GM19351 (cell line): Measurements from ENCODE around the gene PARP8.
"Not testable (repeated sequence)": the region's sequence is repeated elsewhere in the genome, so short reads cannot be mapped to it uniquely, and the experiment has no call there.

ENCODE experiments used
- ATAC-seq: cut with Tn5 transposase; IDR thresholded peaks from one replicate; pipeline ENCODE4 v1.9.1; 2021; ENCODE audit warnings: mild to moderate bottlenecking, moderate library complexity; ENCODE audit not compliant: unreplicated experiment

PARP8 gene

GRCh38 chr5:50766967-50767366 lies 100.5 kb downstream of the PARP8 start:
- no peak for ATAC-seq

GRCh38 chr5:50767588-50767987 lies 101.2 kb downstream of the PARP8 start:
- ATAC-seq, result peak; percentile 72

- no peak for ATAC-seq
Observed at GRCh38 chr5:50768634-50769033, 102.2 kb downstream of the PARP8 start.

- no peak for ATAC-seq
Observed at GRCh38 chr5:50770441-50770840, 104.0 kb downstream of the PARP8 start.

DNA sequence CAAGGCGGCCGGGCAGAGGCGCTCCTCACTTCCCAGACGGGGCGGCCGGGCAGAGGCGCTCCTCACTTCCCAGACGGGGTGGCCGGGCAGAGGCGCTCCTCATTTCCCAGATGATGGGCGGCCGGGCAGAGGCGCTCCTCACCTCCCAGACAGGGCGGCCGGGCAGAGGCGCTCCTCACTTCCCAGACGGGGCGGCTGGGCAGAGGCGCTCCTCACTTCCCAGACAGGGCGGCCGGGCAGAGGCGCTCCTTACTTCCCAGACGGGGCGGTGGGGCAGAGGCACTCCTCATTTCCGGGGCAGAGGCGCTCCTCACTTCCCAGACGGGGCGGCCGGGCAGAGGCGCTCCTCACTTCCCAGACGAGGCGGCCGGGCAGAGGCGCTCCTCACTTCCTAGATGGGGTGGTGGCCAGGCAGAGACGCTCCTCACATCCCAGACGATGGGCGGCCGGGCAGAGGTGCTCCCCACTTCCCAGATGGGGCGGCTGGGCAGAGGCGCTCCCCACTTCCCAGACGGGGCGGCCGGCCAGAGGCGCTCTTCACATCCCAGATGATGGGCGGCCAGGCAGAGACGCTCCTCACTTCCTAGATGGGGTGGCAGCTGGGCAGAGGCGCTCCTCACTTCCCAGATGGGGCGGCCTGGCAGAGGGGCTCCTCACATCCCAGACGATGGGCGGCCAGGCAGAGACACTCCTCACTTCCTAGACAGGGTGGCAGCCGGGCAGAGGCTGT lies 108.2 kb downstream of the PARP8 start:
- ATAC-seq, result not testable (repeated sequence)

GRCh38 chr5:50786073-50786472 lies 119.6 kb downstream of the PARP8 start:
- ATAC-seq, result no peak

- ATAC-seq, result no peak
Observed at GRCh38 chr5:50791813-50792212, 125.4 kb downstream of the PARP8 start.

DNA sequence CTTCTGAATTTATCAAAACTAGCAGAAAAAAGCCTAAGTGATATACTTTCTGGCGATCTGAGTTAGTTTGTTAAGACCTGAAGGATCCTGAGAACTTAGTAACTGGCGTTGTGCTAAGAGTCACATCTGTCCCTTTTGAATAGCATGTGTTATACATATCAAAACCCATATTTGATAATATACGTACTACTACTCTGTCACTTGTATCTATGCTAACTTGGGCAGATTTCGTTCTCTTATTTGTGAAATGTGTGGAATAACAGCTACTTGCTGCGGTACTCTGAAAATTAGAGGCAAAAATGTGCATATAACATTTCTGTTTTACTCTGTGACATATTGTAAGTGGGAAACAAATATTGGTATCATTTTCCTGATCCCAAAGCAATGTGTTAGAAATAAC lies 126.4 kb downstream of the PARP8 start:
- no peak for ATAC-seq

GRCh38 chr5:50794812-50795211 lies 128.4 kb downstream of the PARP8 start:
- ATAC-seq, result no peak

DNA sequence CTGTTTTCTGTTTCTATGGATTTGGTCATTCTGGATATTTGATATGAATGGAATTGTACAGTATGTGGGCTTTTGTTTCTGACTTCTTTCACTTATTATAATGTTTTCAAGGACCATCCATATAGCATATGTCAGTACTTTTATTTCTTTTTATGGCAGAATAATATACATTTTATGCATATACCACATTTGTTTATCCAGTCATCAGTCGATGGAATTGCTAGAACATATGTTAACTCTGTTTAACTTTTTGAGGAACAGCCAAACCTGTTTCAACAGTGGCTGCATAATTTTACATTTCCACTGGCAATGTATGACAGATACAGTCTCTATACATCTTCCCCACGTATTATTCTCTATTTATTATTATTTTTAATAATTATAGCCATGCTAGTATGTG lies 131.6 kb downstream of the PARP8 start:
- ATAC-seq, result no peak

DNA sequence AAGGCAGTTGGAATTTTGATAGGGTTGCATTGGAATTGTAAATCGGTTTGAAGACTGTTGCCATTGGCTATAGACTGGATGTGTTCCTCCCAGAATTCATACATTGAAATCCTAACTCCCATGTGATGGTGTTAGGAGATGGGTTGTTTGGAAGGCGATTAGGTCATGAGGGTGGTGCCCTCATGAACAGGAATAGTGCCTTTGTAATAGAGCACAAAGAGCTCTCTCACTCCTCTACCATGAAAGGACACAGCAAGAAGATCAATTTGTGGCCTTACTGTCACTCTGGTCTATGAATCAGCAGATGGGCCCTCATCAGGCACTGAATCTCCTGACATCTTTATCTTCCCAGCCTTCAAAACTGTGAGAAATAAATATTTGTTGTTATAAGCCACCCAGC lies 133.2 kb downstream of the PARP8 start:
- ATAC-seq, result no peak

DNA sequence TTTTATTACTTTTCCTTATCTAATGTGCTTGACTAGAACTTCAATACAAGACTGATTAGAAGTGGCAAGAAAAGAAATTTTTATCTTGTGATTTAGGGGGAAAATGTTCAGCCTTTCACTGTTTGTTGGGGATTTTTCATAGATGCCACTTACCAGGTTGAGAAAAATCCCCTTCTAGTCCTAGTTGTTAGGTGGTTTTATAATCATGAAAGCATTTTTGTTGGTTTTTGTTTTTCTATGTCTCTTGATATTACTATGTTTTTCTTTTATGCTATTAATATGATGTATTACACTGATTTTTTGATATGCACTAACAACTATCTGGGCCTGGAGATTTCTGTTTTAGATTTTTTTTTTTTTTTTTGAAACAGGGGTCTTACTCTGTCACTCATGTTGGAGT lies 134.0 kb downstream of the PARP8 start:
- ATAC-seq, result no peak

GRCh38 chr5:50807661-50808060 lies 141.2 kb downstream of the PARP8 start:
- ATAC-seq, result no peak

DNA sequence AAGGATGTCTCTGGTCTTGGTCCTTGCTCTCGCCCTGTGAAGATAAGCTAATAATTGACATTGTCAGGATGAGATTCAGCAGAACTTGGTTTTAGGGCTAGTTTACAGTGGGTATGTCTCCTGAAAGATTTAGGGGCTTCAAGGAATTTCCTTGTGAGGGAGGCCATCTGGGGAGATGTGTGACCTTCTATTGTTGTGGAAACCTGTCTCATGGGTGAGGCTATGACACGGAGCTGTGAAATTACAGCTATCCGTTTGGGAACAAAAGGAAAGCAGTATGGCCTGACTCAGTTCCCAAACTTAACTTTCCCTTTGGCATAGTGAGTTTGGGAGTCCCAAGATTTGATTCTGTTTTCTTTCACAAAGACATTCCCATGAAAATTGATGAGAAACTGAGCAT lies 142.0 kb downstream of the PARP8 start:
- ATAC-seq, result no peak

GRCh38 chr5:50811746-50812145 lies 145.3 kb downstream of the PARP8 start:
- ATAC-seq, result not testable (repeated sequence)

- no peak for ATAC-seq
Observed at GRCh38 chr5:50813691-50814090, 147.3 kb downstream of the PARP8 start.

DNA sequence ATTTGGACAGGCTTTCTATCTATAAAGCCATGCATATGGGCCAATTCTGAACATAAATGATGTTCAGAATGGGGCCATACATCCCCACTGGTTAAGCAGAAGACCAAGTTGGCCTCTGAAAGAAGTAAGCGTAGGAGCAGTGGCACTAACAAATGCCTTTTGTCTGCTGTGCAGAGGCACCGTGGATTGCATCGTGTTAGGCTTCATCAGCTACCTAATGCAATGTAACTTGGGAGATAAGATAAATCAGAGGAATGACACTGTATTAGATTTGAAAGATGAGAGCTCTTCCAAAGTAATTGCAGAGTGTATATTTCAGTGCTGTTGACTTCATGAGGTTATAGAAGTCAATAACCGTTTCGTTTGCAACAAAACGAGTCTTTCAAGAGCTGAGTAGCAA lies 148.1 kb downstream of the PARP8 start:
- ATAC-seq, result no peak

- ATAC-seq, result no peak
Observed at GRCh38 chr5:50822046-50822445, 155.6 kb downstream of the PARP8 start.

DNA sequence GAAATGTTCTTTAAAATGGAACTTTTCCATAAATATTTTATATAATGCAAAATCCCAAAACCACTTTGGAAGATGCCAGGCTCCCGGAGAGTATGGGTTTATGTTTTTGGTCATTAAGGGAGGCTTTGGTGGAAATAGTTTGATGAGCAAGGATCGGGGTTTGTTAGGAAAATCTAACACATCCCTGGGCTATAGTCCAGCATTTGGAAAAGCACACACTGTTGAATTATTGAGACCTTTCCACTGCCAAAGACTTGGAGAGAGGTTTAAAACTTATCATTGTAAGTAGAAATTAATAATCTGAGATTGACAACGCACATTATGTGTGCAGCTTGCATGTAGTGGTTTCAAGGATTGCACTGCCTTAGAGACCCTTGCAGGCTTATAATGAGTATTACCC lies 156.3 kb downstream of the PARP8 start:
- ATAC-seq, result no peak

GRCh38 chr5:50823568-50823967 lies 157.1 kb downstream of the PARP8 start:
- no peak for ATAC-seq

- no peak for ATAC-seq
Observed at GRCh38 chr5:50824109-50824508, 157.7 kb downstream of the PARP8 start.

DNA sequence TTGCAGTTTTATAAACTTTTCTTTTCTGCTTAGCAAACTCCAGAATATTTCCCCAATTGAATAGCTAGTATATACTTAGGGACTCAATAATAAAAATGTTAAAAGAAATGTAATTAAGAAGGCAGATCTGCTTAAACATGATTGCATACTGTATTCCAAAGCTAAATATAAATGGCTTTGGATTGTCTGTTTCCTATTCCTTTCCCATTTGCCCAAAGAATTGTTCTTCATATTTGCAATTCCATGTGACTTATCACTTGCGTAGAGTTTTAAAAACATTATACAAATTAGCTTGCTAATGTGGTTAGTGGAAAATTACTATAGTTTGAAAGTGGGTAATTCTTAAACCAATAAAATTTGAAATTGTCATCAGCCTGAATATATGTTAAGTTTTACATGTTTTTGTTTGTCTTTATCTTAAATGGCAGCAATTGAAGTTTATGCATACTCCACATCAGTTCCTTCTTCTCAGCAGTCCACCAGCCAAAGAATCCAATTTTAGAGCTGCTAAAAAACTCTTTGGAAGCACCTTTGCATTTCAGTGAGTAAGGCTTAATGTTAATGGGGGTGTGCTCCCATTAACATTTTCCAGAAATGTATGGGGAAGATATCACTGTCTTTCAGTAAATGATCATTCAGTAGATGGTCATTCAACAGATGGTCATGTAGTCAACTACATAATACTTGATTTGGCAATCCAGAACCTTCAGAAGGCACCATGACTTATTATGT lies 161.2 kb downstream of the PARP8 start:
- ATAC-seq, result no peak

DNA sequence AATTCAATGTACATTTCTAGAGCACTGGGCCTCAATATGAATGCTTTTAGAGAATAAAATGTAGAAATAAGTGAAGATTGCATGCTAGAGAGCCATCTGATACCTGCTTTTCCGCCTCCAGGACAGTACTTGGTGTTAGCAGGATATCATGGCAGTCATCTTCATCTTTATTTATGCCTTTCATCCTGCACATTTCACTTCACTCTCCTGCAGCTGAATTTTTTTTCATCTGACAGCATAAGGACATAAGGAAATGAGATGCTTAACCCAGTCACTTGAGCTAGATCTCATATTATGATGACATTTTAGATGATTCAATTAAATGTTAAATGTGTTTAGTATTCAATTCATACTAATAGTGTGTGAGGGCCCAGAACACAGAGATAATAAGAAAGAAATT lies 162.6 kb downstream of the PARP8 start:
- no peak for ATAC-seq
